ENCODE data around the gene RPL19.

DNA sequence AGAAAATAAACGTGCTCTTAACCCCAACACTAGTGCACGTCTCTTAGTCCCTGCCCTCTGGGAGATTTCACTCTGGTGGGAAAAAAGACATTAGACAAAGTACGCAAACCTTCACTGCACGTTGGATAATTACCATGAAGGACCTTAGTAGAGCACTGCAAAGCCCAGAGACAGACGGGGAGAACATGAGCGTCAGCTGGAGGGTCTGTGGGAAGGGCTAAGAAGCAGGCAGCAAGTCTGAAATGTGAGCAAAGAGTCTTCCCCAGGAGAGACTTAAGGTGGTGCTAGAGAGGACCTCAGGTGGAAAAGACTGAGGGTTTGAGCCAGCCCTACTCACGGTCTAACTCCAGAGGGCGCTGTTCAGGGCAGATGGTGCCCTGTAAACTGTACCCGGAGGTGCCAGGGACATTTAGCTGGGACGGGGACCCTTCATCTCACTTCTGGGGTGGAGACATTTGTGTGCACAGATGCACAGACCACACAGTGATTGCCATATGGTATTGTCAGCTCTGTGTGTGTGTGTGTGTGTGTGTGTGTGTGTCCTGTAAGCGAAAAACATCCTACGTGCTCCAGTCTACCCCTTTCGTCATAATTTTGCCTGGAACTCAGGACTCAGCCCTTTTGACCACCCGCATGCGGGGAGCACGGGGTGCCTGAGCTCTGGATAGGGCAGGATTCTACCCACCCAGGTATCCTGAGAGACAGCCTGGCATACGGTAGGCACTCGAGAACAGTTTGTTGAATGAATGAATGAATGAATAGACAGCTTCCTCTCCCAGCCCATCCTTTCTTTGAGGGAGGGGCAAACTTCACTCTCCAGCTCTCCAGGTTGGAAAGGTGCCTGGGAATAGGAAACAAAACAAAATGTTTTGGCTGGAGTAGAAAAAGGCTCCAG, 35.7 kb downstream of the RPL19 start:
- no peak for TF ChIP-seq POLR2A (IDR thresholded peaks at IDR 0.05)
- TF ChIP-seq POLR2AphosphoS5 (IDR thresholded peaks at IDR 0.05) = no peak
- TF ChIP-seq EP300 (IDR thresholded peaks at IDR 0.05) = no peak

Measured in stomach (tissue), 4 donors.